GM13976 (cell line): ENCODE data around the gene POMGNT2.
"Not testable (repeated sequence)": the region's sequence is repeated elsewhere in the genome, so short reads cannot be mapped to it uniquely, and the experiment has no call there.

Experiments
- DNase-seq: peaks from one replicate; pipeline ENCODE4 v3.0.0; 2012; ENCODE audit warnings: low spot score
- in situ Hi-C: fragments of 300-500 bp; cut with MboI; formaldehyde crosslinking; loops from one replicate; pipeline ENCODE4 v1.12.0; 2022; ENCODE audit warnings: low sequenced_read_pairs, mixed read lengths, inconsistent platforms; ENCODE audit not compliant: unreplicated experiment
- TF ChIP-seq, protein P1 (sequence below): IDR thresholded peaks from 2 replicates; pipeline ENCODE4 v1.5.1; 2012; ENCODE audit warnings: borderline replicate concordance, mild to moderate bottlenecking; ENCODE audit not compliant: insufficient read depth; ENCODE audit errors: extremely low read depth, missing control alignments, control extremely low read depth

POMGNT2 gene

DNA sequence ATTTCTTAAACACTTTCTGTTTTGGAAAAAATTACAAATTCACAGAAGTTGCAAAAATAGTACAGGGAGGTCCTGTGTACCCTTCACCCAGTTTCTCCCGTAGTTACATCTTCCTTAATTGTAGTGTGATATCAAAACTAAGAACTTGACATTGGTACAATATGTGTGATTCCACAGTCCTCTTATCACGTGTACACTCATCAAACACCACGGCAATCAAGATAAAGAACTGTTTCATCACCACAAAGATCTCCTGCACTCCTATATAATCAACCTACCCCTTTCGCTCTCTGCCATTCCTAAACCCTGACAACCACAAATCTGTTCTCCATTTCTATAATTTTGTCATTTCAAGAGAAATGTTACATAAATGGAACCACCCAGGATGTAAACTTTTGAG is 31.4 kb downstream of the POMGNT2 start:
- no peak for DNase-seq
- in situ Hi-C loops, result no loop called here
- TF ChIP-seq, protein P1, sequence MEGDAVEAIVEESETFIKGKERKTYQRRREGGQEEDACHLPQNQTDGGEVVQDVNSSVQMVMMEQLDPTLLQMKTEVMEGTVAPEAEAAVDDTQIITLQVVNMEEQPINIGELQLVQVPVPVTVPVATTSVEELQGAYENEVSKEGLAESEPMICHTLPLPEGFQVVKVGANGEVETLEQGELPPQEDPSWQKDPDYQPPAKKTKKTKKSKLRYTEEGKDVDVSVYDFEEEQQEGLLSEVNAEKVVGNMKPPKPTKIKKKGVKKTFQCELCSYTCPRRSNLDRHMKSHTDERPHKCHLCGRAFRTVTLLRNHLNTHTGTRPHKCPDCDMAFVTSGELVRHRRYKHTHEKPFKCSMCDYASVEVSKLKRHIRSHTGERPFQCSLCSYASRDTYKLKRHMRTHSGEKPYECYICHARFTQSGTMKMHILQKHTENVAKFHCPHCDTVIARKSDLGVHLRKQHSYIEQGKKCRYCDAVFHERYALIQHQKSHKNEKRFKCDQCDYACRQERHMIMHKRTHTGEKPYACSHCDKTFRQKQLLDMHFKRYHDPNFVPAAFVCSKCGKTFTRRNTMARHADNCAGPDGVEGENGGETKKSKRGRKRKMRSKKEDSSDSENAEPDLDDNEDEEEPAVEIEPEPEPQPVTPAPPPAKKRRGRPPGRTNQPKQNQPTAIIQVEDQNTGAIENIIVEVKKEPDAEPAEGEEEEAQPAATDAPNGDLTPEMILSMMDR, result no peak

GRCh38 chr3:43073836-43074220 is 32.1 kb downstream of the POMGNT2 start:
- no peak for DNase-seq
- TF ChIP-seq, protein P1, result no peak
- in situ Hi-C loops, result no loop called here

GRCh38 chr3:43073116-43073835 is 32.6 kb downstream of the POMGNT2 start:
- no peak for DNase-seq
- TF ChIP-seq, protein P1, result no peak
- in situ Hi-C loops, result no loop called here

DNA sequence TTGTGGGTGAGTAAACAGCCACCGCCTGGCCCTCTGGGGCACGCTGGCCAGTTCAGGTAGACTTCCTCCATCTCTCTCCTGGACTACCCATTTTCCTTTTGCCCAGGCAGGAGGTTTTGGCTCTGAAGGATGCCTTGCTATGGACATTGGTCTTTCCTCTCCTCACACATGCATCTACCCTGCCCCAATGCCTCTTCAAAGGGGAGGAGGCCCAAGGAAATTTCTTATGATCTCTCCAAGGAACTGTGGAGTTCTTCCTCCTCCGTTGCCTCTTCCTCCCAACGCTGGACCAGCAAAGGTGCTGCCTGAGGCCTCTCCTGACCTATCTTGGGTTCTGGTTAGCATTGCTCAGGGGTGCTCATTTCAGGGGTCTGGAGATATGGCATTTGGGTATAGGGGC is 33.5 kb downstream of the POMGNT2 start:
- in situ Hi-C loops, result no loop called here

DNA sequence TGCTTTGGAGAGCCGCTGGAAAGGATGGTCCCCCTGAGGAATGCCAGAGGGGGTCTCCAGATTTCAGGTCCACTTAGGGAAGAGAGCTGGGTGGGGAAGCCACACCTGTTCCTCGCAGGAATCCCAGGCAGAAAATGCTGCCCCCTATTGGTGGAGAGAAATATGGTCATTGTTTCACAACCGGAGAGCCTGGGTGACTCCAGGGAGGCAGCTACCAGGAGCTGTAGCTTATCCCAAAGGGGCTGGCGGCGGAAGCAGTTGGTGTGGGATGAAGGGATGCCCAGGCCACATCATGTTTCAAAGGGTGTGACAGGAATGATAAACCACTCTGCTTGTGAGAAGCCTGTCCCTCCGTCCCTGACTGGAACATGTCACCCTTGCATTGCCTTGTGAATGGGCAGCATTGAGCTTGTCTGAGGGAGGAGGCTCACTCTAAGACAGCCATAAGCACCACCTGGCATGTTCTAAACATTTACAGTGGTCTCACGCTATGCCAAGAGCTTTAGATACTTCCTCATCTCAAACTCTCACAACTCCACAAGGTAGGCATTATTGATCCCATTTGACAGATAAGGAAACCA is 34.5 kb downstream of the POMGNT2 start:
- no peak for DNase-seq
- in situ Hi-C loops, result no loop called here
- TF ChIP-seq, protein P1, result no peak

More for the DNA sequence above, 33.5 kb downstream of the POMGNT2 start:
- DNase-seq, result no peak
- TF ChIP-seq, protein P1, result no peak

DNA sequence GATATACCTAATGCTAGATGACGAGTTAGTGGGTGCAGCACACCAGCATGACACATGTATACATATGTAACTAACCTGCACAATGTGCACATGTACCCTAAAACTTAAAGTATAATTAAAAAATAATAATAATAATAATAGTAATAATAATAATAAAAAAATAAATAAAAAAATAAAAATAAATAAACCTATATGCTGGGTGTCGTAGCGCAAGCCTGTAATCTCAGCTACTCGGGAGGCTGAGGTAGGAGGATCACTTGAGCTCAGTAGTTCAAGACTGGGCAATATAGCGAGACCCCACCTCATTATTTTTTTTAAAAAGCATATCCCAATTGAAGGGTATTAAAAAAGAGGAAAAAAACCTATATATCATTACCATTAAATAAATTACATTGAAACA is 35.2 kb downstream of the POMGNT2 start:
- DNase-seq, in situ Hi-C loops: not testable (repeated sequence)

DNA sequence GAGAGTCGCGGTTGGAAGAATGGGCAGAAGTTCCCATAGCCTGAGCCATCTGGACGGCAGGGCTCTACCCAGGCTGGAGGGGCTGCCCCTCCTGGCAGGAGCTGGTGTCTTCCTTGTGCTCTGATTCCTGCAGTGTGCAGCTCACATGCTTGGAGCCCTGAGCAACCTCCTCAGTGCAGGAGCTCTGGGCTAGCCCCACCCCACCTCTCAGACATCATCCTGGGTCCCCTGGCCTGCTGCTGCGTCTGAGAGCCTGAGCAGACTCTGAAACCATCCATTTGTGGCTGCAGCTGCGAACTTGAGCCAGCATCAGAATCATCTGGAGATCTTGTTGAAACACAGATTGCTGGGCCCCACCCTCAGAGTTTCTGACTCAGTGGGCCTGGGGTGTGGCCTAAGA is 42.8 kb downstream of the POMGNT2 start:
- DNase-seq, result no peak
- in situ Hi-C loops, result no loop called here
- TF ChIP-seq, protein P1, result no peak
